Smooth muscle cell (in vitro differentiated cells): Measurements from ENCODE around the gene SEC24C. TPM values are rescaled to one million over a fixed set of nuclear protein-coding genes. Genes with fewer than 3 reads are reported as not detected.

Experiments used
- DNase-seq: peaks from one replicate; lab custom pipeline; 2025; ENCODE audit not compliant: unreplicated experiment; lab: John Stamatoyannopoulos, UW
- H2AFZ ChIP-seq: fragments of 200-600 bp; sonication (generic); 2 replicates; pipeline ENCODE4 v1.6.0; 2016; ENCODE audit warnings: antibody characterized with exemption, low read depth, mild to moderate bottlenecking
- H3F3A ChIP-seq: fragments of 200-600 bp; sonication (generic); 2 replicates; pipeline ENCODE4 v1.6.0; 2017; ENCODE audit warnings: antibody characterized with exemption, low read depth
- H3K27ac ChIP-seq: fragments of 200-600 bp; sonication (generic); 2 replicates; pipeline ENCODE4 v1.5.1; 2016; ENCODE audit warnings: low read depth, mild to moderate bottlenecking
- H3K27me3 ChIP-seq: fragments of 200-600 bp; sonication (generic); 2 replicates; pipeline ENCODE4 v1.6.1; 2016; ENCODE audit warnings: low read depth, mild to moderate bottlenecking
- H3K36me3 ChIP-seq: fragments of 200-600 bp; sonication (generic); 2 replicates; pipeline ENCODE4 v1.5.1; 2016; ENCODE audit warnings: low read depth
- H3K4me1 ChIP-seq: fragments of 200-600 bp; sonication (generic); 2 replicates; pipeline ENCODE4 v1.5.1; 2016; ENCODE audit warnings: low read depth
- H3K4me2 ChIP-seq: fragments of 200-600 bp; sonication (generic); 2 replicates; pipeline ENCODE4 v1.6.0; 2016; ENCODE audit warnings: mild to moderate bottlenecking
- H3K4me3 ChIP-seq: fragments of 200-600 bp; sonication (generic); 2 replicates; pipeline ENCODE4 v1.5.1; 2016; ENCODE audit warnings: mild to moderate bottlenecking
- H3K79me2 ChIP-seq: fragments of 200-600 bp; sonication (generic); 2 replicates; pipeline ENCODE4 v1.6.0; 2016; ENCODE audit warnings: low read depth, mild to moderate bottlenecking
- H3K9ac ChIP-seq: fragments of 200-600 bp; sonication (generic); 2 replicates; pipeline ENCODE4 v1.6.0; 2016; ENCODE audit warnings: low read depth
- H3K9me3 ChIP-seq: fragments of 200-600 bp; sonication (generic); replicated peaks from 2 replicates; pipeline ENCODE4 v1.5.1; 2016; ENCODE audit warnings: low read depth
- H4K20me1 ChIP-seq: fragments of 200-600 bp; sonication (generic); 2 replicates; pipeline ENCODE4 v1.6.0; 2016; ENCODE audit warnings: low read depth
- WGBS: methylation state at CpG from one replicate; pipeline ENCODE4 v1.1.7; 2016; ENCODE audit warnings: low lambda C conversion rate; 5-methylcytosine and 5-hydroxymethylcytosine counted together
- polyA plus RNA-seq: library from polyadenylated mRNA; unstranded; fragments of >200 nt; fragmentation: Nextera tagmentation; extraction: Ambion mirVana; gene quantifications from 2 replicates; pipeline ENCODE4 v1.2.1, GENCODE V29; 2016
- total RNA-seq: library from RNA; depleted of rRNA; stranded (reverse); fragments of >200 nt; gene quantifications from 2 replicates; pipeline ENCODE4 v1.2.3, GENCODE V29; 2014
- TF ChIP-seq, protein P1 (sequence below): fragments of 200-600 bp; sonication (generic); IDR thresholded peaks from 2 replicates; pipeline ENCODE4 v1.5.1; 2017; ENCODE audit warnings: borderline replicate concordance, mild to moderate bottlenecking, antibody characterized with exemption; ENCODE audit not compliant: insufficient read depth, poor library complexity, severe bottlenecking

SEC24C gene
- total and polyA plus RNA-seq, 2 experiments from 2014 or later, result 41.5 to 54.7 TPM

DNA sequence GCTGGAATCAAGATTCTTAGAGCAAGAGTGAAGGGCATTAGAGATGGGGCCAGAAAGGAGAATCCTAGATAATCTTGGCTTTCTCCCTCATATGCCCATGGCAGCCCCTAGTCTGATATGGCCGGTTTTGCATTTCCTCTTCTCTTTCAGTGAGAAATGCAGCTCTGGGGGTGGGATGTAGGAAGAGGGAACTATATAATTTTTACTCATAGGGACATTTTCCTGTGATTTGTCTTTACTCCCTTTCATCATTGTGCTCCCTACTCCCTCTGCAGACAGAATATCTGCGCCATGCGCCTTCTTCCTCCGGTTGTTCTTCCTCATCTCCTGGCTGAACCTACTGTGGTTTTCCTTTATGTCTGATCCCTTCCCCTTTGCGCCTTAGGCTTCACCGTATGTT is 20.9 kb downstream of the SEC24C start:
- Histone ChIP-seq H3K4me3 (no peak overlapping the region), H3K36me3 (peaks cover 17% of the 10 kb centered on the region)

DNA sequence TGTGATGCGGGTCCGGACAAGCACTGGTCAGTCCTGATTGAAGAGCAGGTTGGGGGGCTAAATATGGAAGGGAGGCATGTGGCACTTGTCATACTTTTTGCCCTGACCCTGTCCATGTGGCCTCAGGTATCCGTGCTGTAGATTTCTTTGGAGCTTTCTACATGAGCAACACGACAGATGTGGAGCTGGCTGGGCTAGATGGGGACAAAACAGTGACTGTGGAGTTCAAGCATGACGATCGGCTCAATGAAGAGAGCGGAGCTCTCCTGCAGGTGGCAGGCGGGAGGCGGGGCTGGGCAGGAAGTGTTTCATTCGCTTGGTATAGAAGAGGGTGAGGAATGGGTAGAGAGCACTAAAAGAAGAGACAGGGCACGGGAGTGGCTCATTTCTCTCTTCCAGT is 24.7 kb downstream of the SEC24C start:
- H3K79me2 ChIP-seq, result peaks cover 8% of the 10 kb centered on the region
- H3K9me3 ChIP-seq, result no peaks in the 10 kb centered on the region
- no peak overlapping the region for H3K9ac ChIP-seq
- H3K36me3 ChIP-seq, result peaks cover 9% of the 10 kb centered on the region
- no peaks in the 10 kb centered on the region for H3K27me3 ChIP-seq
- H3K4me2 ChIP-seq, result no peak overlapping the region
- 88% methylated on average over 11 of the region's 11 CpGs for WGBS
- H4K20me1 ChIP-seq, result peaks cover 13% of the 10 kb centered on the region
- TF ChIP-seq, protein P1, sequence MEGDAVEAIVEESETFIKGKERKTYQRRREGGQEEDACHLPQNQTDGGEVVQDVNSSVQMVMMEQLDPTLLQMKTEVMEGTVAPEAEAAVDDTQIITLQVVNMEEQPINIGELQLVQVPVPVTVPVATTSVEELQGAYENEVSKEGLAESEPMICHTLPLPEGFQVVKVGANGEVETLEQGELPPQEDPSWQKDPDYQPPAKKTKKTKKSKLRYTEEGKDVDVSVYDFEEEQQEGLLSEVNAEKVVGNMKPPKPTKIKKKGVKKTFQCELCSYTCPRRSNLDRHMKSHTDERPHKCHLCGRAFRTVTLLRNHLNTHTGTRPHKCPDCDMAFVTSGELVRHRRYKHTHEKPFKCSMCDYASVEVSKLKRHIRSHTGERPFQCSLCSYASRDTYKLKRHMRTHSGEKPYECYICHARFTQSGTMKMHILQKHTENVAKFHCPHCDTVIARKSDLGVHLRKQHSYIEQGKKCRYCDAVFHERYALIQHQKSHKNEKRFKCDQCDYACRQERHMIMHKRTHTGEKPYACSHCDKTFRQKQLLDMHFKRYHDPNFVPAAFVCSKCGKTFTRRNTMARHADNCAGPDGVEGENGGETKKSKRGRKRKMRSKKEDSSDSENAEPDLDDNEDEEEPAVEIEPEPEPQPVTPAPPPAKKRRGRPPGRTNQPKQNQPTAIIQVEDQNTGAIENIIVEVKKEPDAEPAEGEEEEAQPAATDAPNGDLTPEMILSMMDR, result no peak
- DNase-seq, result no peak
- H2AFZ ChIP-seq, result no peak overlapping the region
- no peak overlapping the region for H3K27ac ChIP-seq
- no peak overlapping the region for H3K4me3 ChIP-seq
- peaks cover 12% of the 10 kb centered on the region for H3K4me1 ChIP-seq
- H3F3A ChIP-seq, result peaks cover 33% of the 10 kb centered on the region

More for the DNA sequence above, 20.9 kb downstream of the SEC24C start:
- Histone ChIP-seq H3K9me3 (no peaks in the 10 kb centered on the region), H4K20me1 (peaks cover 38% of the 10 kb centered on the region), H2AFZ (no peak overlapping the region), H3K9ac (no peak overlapping the region), H3K4me1 (no peaks in the 10 kb centered on the region), H3K4me2 (no peak overlapping the region), H3F3A (peaks cover 8% of the 10 kb centered on the region), H3K27ac (no peak overlapping the region), H3K79me2 (peaks cover 10% of the 10 kb centered on the region), H3K27me3 (no peaks in the 10 kb centered on the region)
- no peak for DNase-seq
- TF ChIP-seq, protein P1, result no peak
- 97% methylated on average over 6 of the region's 6 CpGs for WGBS

DNA sequence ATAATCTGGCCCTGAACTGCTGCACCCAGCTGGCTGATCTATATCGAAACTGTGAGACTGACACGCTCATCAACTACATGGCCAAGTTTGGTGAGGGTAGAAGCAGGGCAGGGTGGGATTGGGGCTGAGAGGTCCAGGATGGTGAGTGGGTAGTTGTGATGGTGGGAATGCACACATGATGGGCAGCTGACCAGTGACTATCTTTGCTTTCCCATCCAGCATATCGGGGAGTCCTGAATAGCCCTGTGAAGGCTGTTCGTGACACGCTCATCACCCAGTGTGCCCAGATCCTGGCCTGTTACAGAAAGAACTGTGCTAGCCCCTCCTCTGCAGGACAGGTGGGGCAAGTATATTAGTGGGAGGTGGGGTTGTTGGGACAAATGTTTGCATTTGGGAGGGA is 25.2 kb downstream of the SEC24C start:
- 95% methylated on average over 5 of the region's 5 CpGs for WGBS
- TF ChIP-seq, protein P1, result no peak

DNA sequence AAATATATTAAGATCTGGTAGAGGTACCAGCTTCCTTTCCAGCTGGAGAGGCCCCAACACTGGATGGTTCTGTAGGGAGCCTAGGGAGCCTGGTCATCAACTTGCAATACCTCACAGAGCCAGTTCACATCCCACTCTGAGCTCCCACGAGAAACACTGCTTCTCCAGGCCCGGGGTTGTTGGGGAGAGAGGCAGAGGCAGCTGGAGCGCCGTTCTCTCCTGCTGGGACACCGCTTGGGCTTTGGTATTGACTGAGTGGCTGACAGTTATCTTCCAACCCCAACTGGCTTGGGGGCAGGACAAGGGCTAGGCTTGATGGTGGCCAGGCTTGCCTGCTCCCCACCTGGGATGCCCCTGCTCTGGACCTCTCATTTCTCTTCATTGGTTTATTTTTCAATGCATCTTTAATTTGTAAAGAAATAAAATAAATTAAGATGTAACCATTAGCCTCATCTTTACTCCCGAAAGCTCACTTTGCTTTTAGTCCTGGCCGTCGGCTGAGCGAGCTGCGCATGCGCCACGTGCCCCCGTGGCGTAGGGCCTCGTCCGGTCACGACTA is 27.6 kb downstream of the SEC24C start:
- H3K4me2 ChIP-seq, result peak overlapping the region; percentile 98
- H3F3A ChIP-seq, result peaks cover 44% of the 10 kb centered on the region
- peaks cover 33% of the 10 kb centered on the region for H3K4me1 ChIP-seq
- peaks cover 37% of the 10 kb centered on the region for H3K79me2 ChIP-seq
- peak; percentile 30 for DNase-seq
- TF ChIP-seq, protein P1, result no peak
- peak overlapping the region; percentile 77 for H3K9ac ChIP-seq
- H3K27ac ChIP-seq, result peak overlapping the region; percentile 80
- WGBS, result 17% methylated on average over 17 of the region's 17 CpGs
- H2AFZ ChIP-seq, result peak overlapping the region; percentile 58
- no peaks in the 10 kb centered on the region for H3K36me3 ChIP-seq
- peaks cover 37% of the 10 kb centered on the region for H4K20me1 ChIP-seq
- H3K27me3 ChIP-seq, result no peaks in the 10 kb centered on the region
- H3K4me3 ChIP-seq, result peak overlapping the region; percentile 98
- H3K9me3 ChIP-seq, result no peaks in the 10 kb centered on the region

More for the DNA sequence above, 25.2 kb downstream of the SEC24C start:
- peaks cover 37% of the 10 kb centered on the region for H3F3A ChIP-seq
- peaks cover 13% of the 10 kb centered on the region for H3K79me2 ChIP-seq
- H3K9me3 ChIP-seq, result no peaks in the 10 kb centered on the region
- H3K4me3 ChIP-seq, result no peak overlapping the region
- H3K27ac ChIP-seq, result no peak overlapping the region
- peaks cover 17% of the 10 kb centered on the region for H3K4me1 ChIP-seq
- H3K27me3 ChIP-seq, result no peaks in the 10 kb centered on the region
- no peak overlapping the region for H3K4me2 ChIP-seq
- H2AFZ ChIP-seq, result no peak overlapping the region
- H3K36me3 ChIP-seq, result peaks cover 9% of the 10 kb centered on the region
- no peak for DNase-seq
- peaks cover 18% of the 10 kb centered on the region for H4K20me1 ChIP-seq
- no peak overlapping the region for H3K9ac ChIP-seq
